GM18505 (cell line): ENCODE data around the gene SLC25A25.
A peak's percentile ranks its signal among the peaks of the same experiment; 100 is the strongest.

Source experiments
- ATAC-seq: cut with Tn5 transposase; IDR thresholded peaks from one replicate; pipeline ENCODE4 v1.9.1; 2021; ENCODE audit not compliant: unreplicated experiment
- POLR2A ChIP-seq: IDR thresholded peaks from 4 replicates; pipeline ENCODE4 v1.6.1; 2011; ENCODE audit warnings: borderline replicate concordance; ENCODE audit not compliant: insufficient read depth, insufficient read length; ENCODE audit errors: extremely low read depth

SLC25A25 gene

GRCh38 chr9:128072144-128073021 lies 4.4 kb downstream of the SLC25A25 start:
- ATAC-seq: no peak
- peak; percentile 33 for TF ChIP-seq POLR2A

GRCh38 chr9:128073253-128073886 lies 5.3 kb downstream of the SLC25A25 start:
- no peak for ATAC-seq
- TF ChIP-seq POLR2A: no peak

GRCh38 chr9:128077847-128078503 lies 9.9 kb downstream of the SLC25A25 start:
- TF ChIP-seq POLR2A: no peak
- ATAC-seq: no peak

GRCh38 chr9:128078504-128079434 lies 10.7 kb downstream of the SLC25A25 start:
- ATAC-seq: no peak
- no peak for TF ChIP-seq POLR2A

- TF ChIP-seq POLR2A: no peak
- ATAC-seq: no peak
Observed at GRCh38 chr9:128080206-128080605, 12.2 kb downstream of the SLC25A25 start.

DNA sequence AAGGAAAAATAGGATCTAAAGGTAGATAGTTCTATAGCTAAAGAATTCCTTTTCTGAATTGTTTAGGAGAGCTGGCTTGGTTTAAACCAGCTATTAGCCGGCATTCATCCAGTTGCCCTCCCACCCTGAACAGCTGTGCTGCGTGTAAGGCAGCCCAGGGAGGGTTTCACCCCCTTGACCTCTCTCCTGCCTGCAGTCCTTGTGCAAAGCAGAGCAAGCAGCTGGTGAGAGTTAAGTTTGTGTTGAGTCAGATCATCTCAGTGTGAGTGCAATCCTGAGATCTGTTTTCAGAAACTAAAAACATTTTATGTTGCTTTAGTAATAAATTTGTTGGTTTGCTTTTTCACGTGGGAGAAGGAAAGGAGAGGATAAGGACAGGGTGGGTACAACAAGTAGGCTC lies 13.0 kb downstream of the SLC25A25 start:
- no peak for TF ChIP-seq POLR2A
- ATAC-seq: no peak

DNA sequence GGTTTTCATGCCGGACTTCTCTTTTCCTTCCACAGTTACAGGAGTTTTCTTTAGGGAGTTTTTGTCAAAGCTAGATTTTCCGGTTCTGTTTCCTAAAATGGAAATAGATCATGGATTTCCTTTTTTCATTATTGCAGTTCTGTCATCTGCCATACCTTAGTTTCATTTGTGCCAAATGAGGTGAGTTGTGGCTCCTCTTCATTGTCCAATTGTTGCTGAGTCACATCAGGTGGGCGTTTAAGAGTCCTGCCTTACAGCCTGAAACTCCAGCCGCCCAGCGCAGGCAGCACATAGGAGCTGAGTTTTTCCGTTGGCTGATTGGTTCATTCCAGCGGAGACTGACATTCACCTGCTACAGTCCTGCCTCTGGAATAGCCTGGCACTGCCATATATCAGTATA lies 14.1 kb downstream of the SLC25A25 start:
- no peak for TF ChIP-seq POLR2A
- no peak for ATAC-seq

GRCh38 chr9:128084746-128085145 lies 16.7 kb downstream of the SLC25A25 start:
- ATAC-seq: no peak
- TF ChIP-seq POLR2A: no peak

GRCh38 chr9:128085943-128086342 lies 17.9 kb downstream of the SLC25A25 start:
- TF ChIP-seq POLR2A: no peak
- no peak for ATAC-seq

GRCh38 chr9:128087262-128087661 lies 19.2 kb downstream of the SLC25A25 start:
- ATAC-seq: no peak
- TF ChIP-seq POLR2A: no peak

DNA sequence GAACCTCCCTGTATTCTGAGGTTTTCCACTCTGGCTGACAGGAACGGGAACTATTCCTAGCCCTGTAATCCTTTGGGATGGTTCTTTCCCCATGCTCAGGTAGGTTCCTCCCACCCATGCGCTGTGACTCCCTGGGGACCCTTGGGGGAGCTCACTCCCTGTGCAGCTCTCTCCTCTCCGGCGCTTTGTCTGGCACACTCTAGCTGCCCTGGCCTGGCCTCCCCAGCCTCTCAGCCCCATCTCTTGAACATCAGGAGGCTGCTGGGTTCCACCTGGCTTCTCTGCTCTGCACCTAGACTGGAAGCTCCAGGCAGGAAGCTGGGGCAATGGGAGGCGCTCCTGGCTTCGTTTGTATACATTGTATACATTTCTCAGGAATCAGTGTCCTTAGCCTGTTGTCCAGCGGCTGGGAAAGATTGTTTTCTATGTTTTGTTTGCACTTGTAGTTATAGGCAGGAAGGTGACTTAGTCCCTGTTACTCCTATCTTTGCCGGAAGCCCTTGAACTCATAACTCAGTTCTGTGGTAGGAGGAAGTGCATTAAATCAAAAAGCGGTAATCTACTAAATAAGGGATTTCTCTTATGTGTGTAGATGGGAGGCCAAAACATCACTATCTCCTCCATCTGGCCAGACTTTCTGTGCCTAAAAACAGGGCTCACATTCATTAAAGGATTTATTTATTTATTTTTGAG lies 20.4 kb downstream of the SLC25A25 start:
- no peak for TF ChIP-seq POLR2A
- ATAC-seq: no peak

DNA sequence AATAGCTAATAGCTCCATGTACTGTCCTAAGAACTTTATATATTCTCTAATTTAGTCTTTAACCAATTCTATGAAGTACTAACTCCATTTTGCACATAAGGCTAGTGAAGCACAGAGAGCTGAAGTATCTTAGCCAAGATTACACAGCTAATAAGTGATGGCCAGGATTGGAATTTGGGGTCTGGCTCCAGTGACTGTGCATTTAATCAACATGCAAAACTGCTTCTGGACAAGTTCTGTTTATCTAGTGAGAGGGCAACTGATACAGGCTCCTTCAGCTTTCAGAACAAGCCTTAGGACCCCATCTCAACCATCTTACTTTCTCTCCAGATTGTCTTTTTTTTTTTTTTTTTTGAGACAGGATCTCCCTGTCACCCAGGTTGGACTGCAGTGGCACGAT lies 21.3 kb downstream of the SLC25A25 start:
- ATAC-seq: no peak

More for the DNA sequence above, 21.3 kb downstream of the SLC25A25 start:
- TF ChIP-seq POLR2A: no peak
